ENCODE results near the gene PRKCB. TPM values are rescaled to one million over a fixed set of nuclear protein-coding genes. Genes with fewer than 3 reads are reported as not detected.

Gene PRKCB
- total and polyA plus RNA-seq, 2 experiments from 2014 or later, result 3.7 to 16.4 TPM

DNA sequence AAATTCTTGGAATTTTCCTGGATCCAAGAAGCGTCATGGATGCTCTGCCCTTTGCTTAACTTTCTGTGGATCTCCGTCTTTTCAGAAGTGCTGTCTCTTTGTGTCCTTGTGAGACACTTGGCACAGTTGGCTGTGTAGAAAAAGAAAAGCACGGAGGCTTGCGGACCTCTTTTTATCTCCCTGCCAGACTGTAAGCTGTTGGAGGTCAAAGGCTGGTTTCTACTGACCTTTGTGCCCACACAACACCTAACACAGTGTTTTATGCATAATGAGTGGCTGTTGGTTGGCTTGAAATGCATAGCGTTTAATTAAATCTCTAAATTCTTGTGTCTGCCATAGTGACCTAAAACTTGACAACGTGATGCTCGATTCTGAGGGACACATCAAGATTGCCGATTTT lies 344.7 kb downstream of the PRKCB start (continued):
- no peak for TF ChIP-seq CTCF (conservative IDR thresholded peaks at IDR 0.05; ENCODE audit: low read depth in 2 of 2)
- no peak for TF ChIP-seq NANOG (IDR thresholded peaks at IDR 0.05; ENCODE audit: borderline replicate concordance)
- no peak for TF ChIP-seq POLR2AphosphoS5 (IDR thresholded peaks at IDR 0.05; ENCODE audit: low read depth)
- no peak for TF ChIP-seq ZNF331 (CRISPR knock-in tag; IDR thresholded peaks at IDR 0.05; ENCODE audit: low read depth)
- no peak for TF ChIP-seq STAT1 (IDR thresholded peaks at IDR 0.05; ENCODE audit: unreplicated experiment)
- no peak for TF ChIP-seq REST (IDR thresholded peaks at IDR 0.05; ENCODE audit: unreplicated experiment)
- TF ChIP-seq ETS1 (IDR thresholded peaks at IDR 0.05), result no peak

DNA sequence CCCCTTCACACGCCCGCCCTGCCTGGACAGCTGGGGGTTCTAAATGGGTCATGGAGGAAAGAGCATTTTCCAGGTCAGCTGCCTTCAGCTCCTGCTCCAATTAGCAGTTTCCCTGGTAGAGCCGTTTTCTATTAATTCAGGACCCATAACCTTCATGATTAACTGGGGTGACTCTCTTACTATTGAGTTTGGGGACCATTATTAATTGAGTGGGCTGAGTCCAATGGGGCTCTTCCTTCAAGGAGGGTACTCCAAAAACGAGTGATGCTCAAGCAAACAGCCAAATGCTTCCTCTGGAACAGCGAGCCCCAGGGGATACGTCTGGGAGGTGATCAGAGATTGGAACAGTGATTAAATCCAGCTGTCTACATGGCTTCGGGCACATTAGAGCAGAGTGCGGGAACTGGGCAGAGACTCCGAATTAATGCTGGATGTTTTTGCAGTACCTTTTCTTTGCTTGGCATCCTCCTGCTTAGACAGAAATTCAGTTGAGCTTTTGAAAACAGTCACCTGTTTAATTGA lies 352.3 kb downstream of the PRKCB start:
- peaks cover 4% of the 10 kb centered on the region for H3K27me3 Mint-ChIP-seq (ENCODE audit: insufficient read depth, low read depth, poor library complexity)
- TF ChIP-seq EZH2phosphoT487 (IDR thresholded peaks at IDR 0.05; ENCODE audit: unreplicated experiment), result no peak
- no peak for TF ChIP-seq POLR2AphosphoS5 (IDR thresholded peaks at IDR 0.05; ENCODE audit: low read depth)
- TF ChIP-seq ZNF331 (CRISPR knock-in tag; IDR thresholded peaks at IDR 0.05; ENCODE audit: low read depth), result no peak
- TF ChIP-seq CTCF (conservative IDR thresholded peaks at IDR 0.05; ENCODE audit: low read depth in 2 of 2), result no peak
- TF ChIP-seq REST (IDR thresholded peaks at IDR 0.05; ENCODE audit: unreplicated experiment), result no peak
- TF ChIP-seq CREB1 (CRISPR knock-in tag; IDR thresholded peaks at IDR 0.05; ENCODE audit: low read depth), result no peak
- TF ChIP-seq JUNB (IDR thresholded peaks at IDR 0.05; ENCODE audit: unreplicated experiment), result no peak
- no peak for TF ChIP-seq STAT1 (IDR thresholded peaks at IDR 0.05; ENCODE audit: unreplicated experiment)
- TF ChIP-seq ETS1 (IDR thresholded peaks at IDR 0.05), result no peak
- no peak for TF ChIP-seq EZH2 (IDR thresholded peaks at IDR 0.05; ENCODE audit: low read depth, unreplicated experiment)
- H3K9me3 Mint-ChIP-seq, result no peaks in the 10 kb centered on the region
- H3K79me2 ChIP-seq (replicated peaks; ENCODE audit: insufficient read depth), result no peaks in the 10 kb centered on the region
- no peaks in the 10 kb centered on the region for H3K36me3 ChIP-seq (ENCODE audit: insufficient read depth)
- no peaks in the 10 kb centered on the region; the same call in 2 of the 3 replicates for H3K36me3 Mint-ChIP-seq (ENCODE audit: low read depth)
- no peak overlapping the region for H3K4me3 Mint-ChIP-seq
- DNase-seq (ENCODE audit: low spot score), result no peak
- H3K27me3 ChIP-seq (ENCODE audit: insufficient read depth), result no peaks in the 10 kb centered on the region
- H3F3A ChIP-seq (replicated peaks; ENCODE audit: low read depth), result no peaks in the 10 kb centered on the region
- H3K27ac ChIP-seq (ENCODE audit: low read depth), result no peak overlapping the region
- peaks cover 8% of the 10 kb centered on the region for H3K4me1 ChIP-seq (ENCODE audit: insufficient read depth)
- no peak overlapping the region for H3K4me2 ChIP-seq
- ATAC-seq, result no peak
- H4K20me1 ChIP-seq (replicated peaks; ENCODE audit: insufficient read depth), result no peaks in the 10 kb centered on the region
- H2AFZ ChIP-seq, result no peak overlapping the region
- peaks cover 16% of the 10 kb centered on the region for H3K4me1 Mint-ChIP-seq
- no peak overlapping the region for H3K27ac Mint-ChIP-seq
- H3K9me2 ChIP-seq (ENCODE audit: insufficient read depth), result no peaks in the 10 kb centered on the region
- no peak overlapping the region for H3K4me3 ChIP-seq
